ENCODE data around the gene NUDC. TPM values are rescaled to one million over a fixed set of nuclear protein-coding genes. Genes with fewer than 3 reads are reported as not detected.

NUDC gene
- total RNA-seq, 2 experiments from 2014 or later, result 59.0 to 59.1 TPM

DNA sequence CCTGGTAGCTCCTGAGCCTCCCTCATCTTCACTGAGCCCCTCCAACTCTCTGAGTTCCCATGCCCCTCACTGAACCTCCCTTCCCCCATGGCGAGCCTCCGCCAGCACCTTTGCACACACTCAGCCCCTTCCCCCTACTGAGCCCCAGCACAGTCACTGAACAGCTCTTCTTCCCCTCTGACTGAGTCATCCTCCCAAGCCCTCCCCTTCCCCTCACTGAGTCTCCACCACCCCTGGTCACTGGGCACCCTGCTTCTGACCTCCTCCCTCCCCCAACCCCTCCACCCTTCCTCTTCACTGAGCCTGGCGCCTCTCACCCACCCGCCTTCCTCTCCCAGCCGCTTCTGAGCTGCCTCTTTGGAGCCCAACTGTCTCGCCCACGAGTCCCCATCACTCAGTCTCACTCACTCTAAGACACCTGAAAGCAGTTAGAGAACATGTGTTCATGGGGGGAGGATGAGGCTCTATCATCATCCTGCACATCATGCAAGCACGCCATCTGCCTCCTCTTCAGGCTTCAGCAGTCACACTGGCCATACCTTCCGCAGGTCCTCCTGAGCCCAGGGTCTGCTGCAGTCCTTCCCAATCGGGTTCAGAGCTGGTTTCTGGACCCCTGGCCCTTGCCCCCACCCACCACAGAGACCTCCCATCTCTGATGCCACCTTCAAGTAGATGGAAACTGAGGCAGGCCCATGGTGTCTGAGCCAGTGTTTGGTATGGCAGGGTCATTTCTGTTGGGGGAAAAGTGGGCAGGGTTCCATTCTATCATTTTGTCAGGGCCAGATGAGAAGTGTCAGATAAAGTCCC, 70.0 kb downstream of the NUDC start:
- H3K4me1 Mint-ChIP-seq, result peaks cover 6% of the 10 kb centered on the region
- no peak overlapping the region for H3K27ac Mint-ChIP-seq
- H3K9me3 Mint-ChIP-seq, result no peaks in the 10 kb centered on the region
- no peak overlapping the region for H3K4me3 Mint-ChIP-seq
- H3K27me3 Mint-ChIP-seq, result peaks cover 67% of the 10 kb centered on the region
- no peaks in the 10 kb centered on the region for H3K36me3 Mint-ChIP-seq
- ATAC-seq (ENCODE audit: low read depth), result no peak
- DNase-seq, result no peak
- POLR2A ChIA-PET, result no interaction called here

DNA sequence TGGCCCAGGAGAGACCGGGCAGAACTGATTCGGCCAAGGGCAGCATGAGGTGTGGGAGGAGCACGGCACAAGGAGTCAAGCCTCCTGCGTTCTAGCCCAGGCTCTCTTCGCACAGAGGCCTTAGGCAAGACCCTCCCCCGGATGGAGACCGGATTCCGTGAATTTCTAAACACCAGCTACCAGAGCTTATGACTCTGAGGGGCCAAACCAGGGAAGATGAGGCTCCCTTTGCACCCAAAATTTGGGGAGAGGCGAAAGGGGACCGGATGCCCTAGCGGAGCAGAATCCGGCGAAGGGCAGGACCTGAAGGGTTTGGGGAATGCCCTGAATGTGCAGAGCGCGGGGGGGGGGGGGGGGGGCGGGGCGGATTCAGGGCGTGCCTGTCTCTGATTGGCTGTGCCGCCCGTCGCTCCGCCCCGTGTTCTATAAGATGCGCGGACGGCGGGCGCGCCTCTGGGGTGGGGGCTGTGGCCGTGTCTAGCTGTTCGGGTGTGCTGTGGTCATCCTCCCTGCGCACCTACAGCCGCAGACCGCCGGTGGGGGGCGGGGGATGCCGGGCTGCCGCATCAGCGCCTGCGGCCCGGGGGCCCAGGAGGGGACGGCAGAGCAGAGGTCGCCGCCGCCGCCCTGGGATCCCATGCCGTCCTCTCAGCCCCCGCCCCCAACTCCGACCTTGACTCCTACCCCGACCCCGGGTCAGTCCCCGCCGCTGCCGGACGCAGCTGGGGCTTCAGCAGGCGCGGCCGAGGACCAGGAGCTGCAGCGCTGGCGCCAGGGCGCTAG, 71.9 kb downstream of the NUDC start, which contains the start of gene TRNP1:
TSS of gene TRNP1 (plus strand) at position 456 of the 783 bp plus-strand sequence. CDS start at position 551, 95 bp downstream.
- Mint-ChIP-seq H3K27me3 (peaks cover 73% of the 10 kb centered on the region), H3K27ac (no peak within 1 kb of the TSS), H3K9me3 (no peaks in the 10 kb centered on the region), H3K4me3 (peak within 1 kb of the TSS; percentile 80), H3K4me1 (peaks cover 13% of the 10 kb centered on the region), H3K36me3 (no peaks in the 10 kb centered on the region)
- ATAC-seq (ENCODE audit: low read depth), result peak; percentile 51
- POLR2A ChIA-PET, result interaction anchor here (1.0 kb wide), 2 partner anchors 18 to 51 kb away, joined by 3 to 4 read pairs; no protein-coding TSS in a partner anchor
- DNase-seq, result peak; percentile 75

DNA sequence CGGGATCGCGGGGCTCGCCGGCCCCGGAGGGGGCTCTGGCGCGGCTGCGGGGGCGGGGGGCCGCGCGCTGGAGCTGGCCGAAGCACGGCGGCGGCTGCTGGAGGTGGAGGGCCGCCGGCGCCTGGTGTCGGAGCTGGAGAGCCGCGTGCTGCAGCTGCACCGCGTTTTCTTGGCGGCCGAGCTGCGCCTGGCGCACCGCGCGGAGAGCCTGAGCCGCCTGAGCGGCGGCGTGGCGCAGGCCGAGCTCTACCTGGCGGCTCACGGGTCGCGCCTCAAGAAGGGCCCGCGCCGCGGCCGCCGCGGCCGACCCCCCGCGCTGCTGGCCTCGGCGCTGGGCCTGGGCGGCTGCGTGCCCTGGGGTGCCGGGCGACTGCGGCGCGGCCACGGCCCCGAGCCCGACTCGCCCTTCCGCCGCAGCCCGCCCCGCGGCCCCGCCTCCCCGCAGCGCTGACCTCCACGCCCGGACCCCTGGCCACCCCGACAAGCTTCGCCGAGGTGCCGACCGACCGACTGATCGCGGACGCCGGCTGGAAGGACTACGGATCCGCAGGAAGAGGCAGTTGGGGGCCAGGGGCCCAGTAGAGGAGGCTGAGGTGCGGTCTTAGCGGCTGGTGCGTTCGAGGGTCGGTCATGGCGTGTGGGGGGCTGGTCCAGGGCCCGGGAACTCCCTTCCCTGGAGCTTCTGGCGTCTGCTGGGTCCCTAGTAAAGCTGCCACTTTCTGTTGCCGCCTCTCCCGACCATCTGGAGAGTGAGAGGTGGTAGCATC, 72.7 kb downstream of the NUDC start:
- POLR2A ChIA-PET, result interaction anchor here (1.0 kb wide), 2 partner anchors 19 to 50 kb away, joined by 3 to 4 read pairs; no protein-coding TSS in a partner anchor
- Mint-ChIP-seq H3K27me3 (peaks cover 72% of the 10 kb centered on the region), H3K4me1 (peaks cover 13% of the 10 kb centered on the region), H3K4me3 (peak overlapping the region; percentile 60), H3K9me3 (no peaks in the 10 kb centered on the region), H3K27ac (no peak overlapping the region), H3K36me3 (no peaks in the 10 kb centered on the region)
- ATAC-seq (ENCODE audit: low read depth), result peak; percentile 35
- peak; percentile 45 for DNase-seq

DNA sequence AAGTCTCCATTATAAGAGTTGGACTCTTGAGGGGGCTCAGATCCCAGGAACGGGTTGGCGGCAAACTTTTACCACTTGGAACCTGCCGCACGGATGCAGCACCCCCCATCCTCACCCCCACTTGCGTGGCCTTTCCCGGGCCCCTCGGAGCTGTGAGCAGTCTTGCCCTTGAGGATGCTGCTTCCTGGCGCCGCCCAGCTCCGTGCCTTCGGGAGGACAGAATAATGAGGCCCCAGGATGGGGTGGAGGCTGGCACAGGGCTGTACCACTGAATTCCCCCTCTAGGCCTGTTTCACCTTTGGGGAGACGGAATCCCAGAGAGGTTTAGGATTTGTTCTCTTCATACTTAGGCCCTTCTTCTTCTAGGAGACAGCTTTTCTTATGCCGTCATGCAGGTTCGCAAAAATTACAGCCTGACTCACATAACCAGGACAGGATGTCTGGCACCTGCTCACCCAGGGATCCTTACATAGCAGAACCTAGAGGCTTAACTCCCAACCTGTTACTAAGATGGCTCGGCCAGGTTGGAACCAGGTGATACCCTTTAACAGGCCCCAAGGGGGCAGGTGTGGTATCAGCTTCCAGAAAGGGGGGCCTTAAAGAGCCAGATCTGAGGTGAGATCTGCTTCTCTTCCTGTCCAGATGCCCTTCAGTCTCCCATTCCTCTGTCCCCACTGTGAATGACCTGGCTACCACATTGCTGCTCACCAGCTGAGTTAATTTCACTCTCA, 73.4 kb downstream of the NUDC start:
- POLR2A ChIA-PET, result no interaction called here
- no peaks in the 10 kb centered on the region for H3K36me3 Mint-ChIP-seq
- H3K27me3 Mint-ChIP-seq, result peaks cover 67% of the 10 kb centered on the region
- no peak overlapping the region for H3K27ac Mint-ChIP-seq
- DNase-seq (no peak), ATAC-seq (ENCODE audit: low read depth) (no peak)
- no peaks in the 10 kb centered on the region for H3K9me3 Mint-ChIP-seq
- peaks cover 13% of the 10 kb centered on the region for H3K4me1 Mint-ChIP-seq
- H3K4me3 Mint-ChIP-seq, result peak overlapping the region; percentile 60

DNA sequence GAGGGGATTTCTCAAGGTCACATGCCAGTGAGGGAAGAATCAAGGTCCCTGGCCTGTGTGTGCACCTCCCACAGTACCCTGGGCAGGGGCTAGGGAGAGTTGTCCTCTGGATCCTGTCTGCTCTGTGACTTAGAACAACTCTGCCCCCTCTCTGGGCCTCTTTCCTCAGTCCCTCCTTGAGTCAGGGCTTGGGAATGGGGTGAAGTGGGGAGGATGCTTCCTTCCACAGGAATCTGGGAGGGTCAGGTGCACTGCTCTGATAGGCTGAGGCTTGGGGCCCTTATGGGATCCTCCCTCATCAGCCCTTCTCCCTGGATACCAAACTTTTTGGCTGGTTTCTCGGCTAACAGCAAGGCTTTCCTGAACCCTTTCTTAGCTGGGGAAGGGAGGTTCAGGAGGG, 74.5 kb downstream of the NUDC start:
- Mint-ChIP-seq H3K4me1 (peaks cover 13% of the 10 kb centered on the region), H3K4me3 (no peak overlapping the region), H3K9me3 (no peaks in the 10 kb centered on the region), H3K27ac (no peak overlapping the region), H3K27me3 (peaks cover 65% of the 10 kb centered on the region), H3K36me3 (no peaks in the 10 kb centered on the region)
- POLR2A ChIA-PET, result interaction anchor here (0.7 kb wide), 1 partner anchor 585 kb away, joined by 3 read pairs; no protein-coding TSS in a partner anchor
- DNase-seq, result no peak
- no peak for ATAC-seq (ENCODE audit: low read depth)

Other genes starting within 250 kb of the NUDC start
- gene ARID1A, start 225.7 kb upstream of the NUDC start, total RNA-seq, result 100 to 1,000 TPM; 118 to 124 TPM
- 10 to 100 TPM; 21.5 TPM for gene PIGV, start 133.8 kb upstream of the NUDC start, total RNA-seq
- gene ZDHHC18, start 95.1 kb upstream of the NUDC start, total RNA-seq, result 10 to 100 TPM; 52.9 TPM
- 1 to 10 TPM; 1.4 to 1.8 TPM for gene SFN, start 58.6 kb upstream of the NUDC start, total RNA-seq
- gene GPN2, start 31.5 kb upstream of the NUDC start, total RNA-seq, result 10 to 100 TPM; 30.1 to 31.2 TPM
- 10 to 100 TPM; 17.3 to 19.6 TPM for gene GPATCH3, start 21.3 kb upstream of the NUDC start, total RNA-seq
- gene NR0B2, start 7.8 kb upstream of the NUDC start, total RNA-seq, result not detected
- 1 to 10 TPM; 1.1 to 1.8 TPM for gene KDF1, start 38.7 kb downstream of the NUDC start, total RNA-seq
- not detected for gene TRNP1, start 71.9 kb downstream of the NUDC start, total RNA-seq
- not detected for gene TENT5B, start 91.1 kb downstream of the NUDC start, total RNA-seq
- gene SLC9A1, start 233.4 kb downstream of the NUDC start, total RNA-seq, result 10 to 100 TPM; 23.7 to 24.5 TPM

All from activated naive CD8-positive, alpha-beta T cell treated with anti-CD3 and anti-CD28 coated beads, Interleukin-2, amount 10 ng/mL, durations not matched to agents 7 days and 5 days (primary cell).